Bronchial epithelial cell (primary cell): ENCODE data around the gene KLK12. TPM values are rescaled to one million over a fixed set of nuclear protein-coding genes. Genes with fewer than 3 reads are reported as not detected.

ENCODE experiments used
- DNase-seq: peaks from one replicate; pipeline ENCODE4 v3.0.0-alpha.2; 2010; ENCODE audit warnings: low read depth
- FAIRE-seq: peaks from 2 replicates; lab custom pipeline; 2011; peaks lifted over from hg19 to GRCh38; lab: Jason Lieb, UNC
- H3K27me3 ChIP-seq: 2 replicates; pipeline ENCODE4 v1.5.1; 2011; ENCODE audit warnings: low read length; ENCODE audit not compliant: control insufficient read depth, insufficient read depth
- H3K36me3 ChIP-seq: 2 replicates; pipeline ENCODE4 v1.5.1; 2011; ENCODE audit warnings: low read length; ENCODE audit not compliant: control insufficient read depth, insufficient read depth
- H3K4me3 ChIP-seq: 2 replicates; pipeline ENCODE4 v1.5.1; 2011; ENCODE audit warnings: mild to moderate bottlenecking, low read depth, low read length, control low read depth
- CTCF ChIP-seq: IDR thresholded peaks from 2 replicates; pipeline ENCODE4 v1.5.1; 2011; ENCODE audit warnings: mild to moderate bottlenecking, moderate library complexity, low read length, control low read depth, inconsistent platforms; ENCODE audit not compliant: insufficient read depth, severe bottlenecking
- total RNA-seq: library from RNA; depleted of rRNA; stranded (reverse); fragments of >200 nt; gene quantifications from 2 replicates; pipeline ENCODE4 v1.2.1, GENCODE V29; 2014

KLK12 gene
- total RNA-seq, 1 donor from 2014 or later = not detected

GRCh38 chr19:51043497-51043896 lies 8.7 kb upstream of the KLK12 start:
- no peak for TF ChIP-seq CTCF
- DNase-seq (no peak), FAIRE-seq (no peak)
- no peak overlapping the region for H3K4me3 ChIP-seq
- no peaks in the 10 kb centered on the region for H3K27me3 ChIP-seq
- H3K36me3 ChIP-seq = no peaks in the 10 kb centered on the region

- no peak for DNase-seq
- no peak overlapping the region for H3K4me3 ChIP-seq
- no peaks in the 10 kb centered on the region for H3K36me3 ChIP-seq
- no peak for TF ChIP-seq CTCF
- FAIRE-seq = no peak
- no peaks in the 10 kb centered on the region for H3K27me3 ChIP-seq
Observed at GRCh38 chr19:51040151-51040550, 5.3 kb upstream of the KLK12 start.

GRCh38 chr19:51036519-51036918 lies 1.7 kb upstream of the KLK12 start:
- H3K4me3 ChIP-seq = no peak overlapping the region
- FAIRE-seq (no peak), DNase-seq (no peak)
- H3K27me3 ChIP-seq = peaks cover 1% of the 10 kb centered on the region
- no peak for TF ChIP-seq CTCF
- H3K36me3 ChIP-seq = no peaks in the 10 kb centered on the region

GRCh38 chr19:51031880-51032225 lies 2.9 kb downstream of the KLK12 start:
- no peak for TF ChIP-seq CTCF
- no peak overlapping the region for H3K4me3 ChIP-seq
- no peaks in the 10 kb centered on the region for H3K36me3 ChIP-seq
- FAIRE-seq (no peak), DNase-seq (no peak)
- H3K27me3 ChIP-seq = peaks cover 1% of the 10 kb centered on the region

- DNase-seq = no peak
- H3K27me3 ChIP-seq = peaks cover 2% of the 10 kb centered on the region
- no peak for TF ChIP-seq CTCF
- H3K4me3 ChIP-seq = no peak overlapping the region
- no peaks in the 10 kb centered on the region for H3K36me3 ChIP-seq
- FAIRE-seq = no peak
Observed at GRCh38 chr19:51031220-51031879, 3.5 kb downstream of the KLK12 start.

- no peak for FAIRE-seq
- Histone ChIP-seq H3K27me3 (peaks cover 4% of the 10 kb centered on the region), H3K36me3 (no peaks in the 10 kb centered on the region), H3K4me3 (no peak overlapping the region)
- no peak for TF ChIP-seq CTCF
- no peak for DNase-seq
Observed at GRCh38 chr19:51030631-51031030, 4.2 kb downstream of the KLK12 start.
